ENCODE results near the gene NOS2.
"Not testable (repeated sequence)": the region's sequence is repeated elsewhere in the genome, so short reads cannot be mapped to it uniquely, and the experiment has no call there.

The NOS2 gene

DNA sequence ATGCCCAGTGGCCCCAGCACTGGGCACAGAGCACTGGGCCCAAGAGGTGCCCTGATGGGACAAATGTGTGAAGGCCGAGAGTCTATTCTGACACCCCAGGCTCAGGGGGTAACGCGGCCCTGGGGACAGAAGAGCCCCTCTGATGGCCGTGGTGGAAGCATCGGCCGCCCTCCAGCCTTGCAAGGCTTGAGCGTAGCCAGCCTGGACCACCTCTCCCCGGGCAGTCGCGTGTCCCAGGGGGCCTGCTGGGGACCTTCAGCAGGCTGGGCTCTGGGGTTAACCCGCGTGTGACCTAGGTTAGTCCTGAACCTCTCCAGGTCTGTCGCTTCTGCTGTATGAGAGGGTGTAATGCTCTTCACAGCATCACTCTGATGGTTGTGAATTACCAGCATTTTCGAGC, 40.8 kb downstream of the NOS2 start:
- TF ChIP-seq POLR2A (IDR thresholded peaks at IDR 0.05; ENCODE audit: low read depth, low read length): no peak
- no peak for TF ChIP-seq TAF1 (IDR thresholded peaks at IDR 0.05; ENCODE audit: borderline replicate concordance, low read depth, low read length)
- TF ChIP-seq POLR2AphosphoS5 (IDR thresholded peaks at IDR 0.05; ENCODE audit: low read depth, low read length): no peak
- no peak for FAIRE-seq
- no peak for DNase-seq (ENCODE audit: insufficient read length)

DNA sequence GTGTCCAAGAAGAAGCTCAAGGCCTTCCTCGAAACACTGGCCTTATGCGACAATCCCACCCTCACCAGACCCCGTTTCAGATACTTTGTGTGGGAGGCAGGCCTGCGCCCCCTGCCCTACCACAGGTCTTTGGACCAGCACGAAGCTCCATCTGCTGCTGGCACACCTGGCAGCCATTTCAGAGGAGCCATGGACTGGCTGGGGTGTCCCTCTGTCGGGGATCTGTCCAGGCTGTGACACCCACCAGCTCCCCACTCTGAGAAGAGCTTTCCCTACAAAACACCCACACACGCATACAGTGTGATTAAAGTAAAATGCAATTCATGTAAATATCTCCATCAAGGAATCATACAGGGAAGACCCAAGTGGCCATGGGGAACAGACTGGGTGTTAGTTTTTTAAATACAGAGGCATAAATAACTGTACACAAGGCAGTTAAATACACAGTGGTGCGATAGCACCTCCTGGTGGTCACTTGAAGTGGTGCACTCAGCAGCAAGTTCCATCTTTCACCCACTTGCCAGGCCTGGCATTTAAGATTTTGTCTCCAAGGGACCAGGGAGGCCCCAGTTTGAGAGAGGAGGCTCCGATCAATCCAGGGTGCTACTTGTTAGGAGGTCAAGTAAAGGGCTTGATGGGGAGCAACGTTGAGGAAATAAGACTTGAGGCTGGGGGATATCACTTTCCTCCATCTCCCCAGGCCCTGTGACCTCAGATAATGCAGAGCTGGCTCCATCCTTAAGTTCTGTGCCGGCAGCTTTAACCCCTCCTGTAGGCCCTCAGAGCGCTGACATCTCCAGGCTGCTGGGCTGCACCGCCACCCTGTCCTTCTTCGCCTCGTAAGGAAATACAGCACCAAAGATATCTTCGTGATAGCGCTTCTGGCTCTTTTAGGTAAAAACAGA, 43.6 kb downstream of the NOS2 start:
- FAIRE-seq (peak; percentile 78), DNase-seq (ENCODE audit: insufficient read length) (no peak)
- TF ChIP-seq POLR2AphosphoS5 (IDR thresholded peaks at IDR 0.05; ENCODE audit: low read depth, low read length) (no peak), POLR2A (IDR thresholded peaks at IDR 0.05; ENCODE audit: low read depth, low read length) (no peak), TAF1 (IDR thresholded peaks at IDR 0.05; ENCODE audit: borderline replicate concordance, low read depth, low read length) (no peak)

DNA sequence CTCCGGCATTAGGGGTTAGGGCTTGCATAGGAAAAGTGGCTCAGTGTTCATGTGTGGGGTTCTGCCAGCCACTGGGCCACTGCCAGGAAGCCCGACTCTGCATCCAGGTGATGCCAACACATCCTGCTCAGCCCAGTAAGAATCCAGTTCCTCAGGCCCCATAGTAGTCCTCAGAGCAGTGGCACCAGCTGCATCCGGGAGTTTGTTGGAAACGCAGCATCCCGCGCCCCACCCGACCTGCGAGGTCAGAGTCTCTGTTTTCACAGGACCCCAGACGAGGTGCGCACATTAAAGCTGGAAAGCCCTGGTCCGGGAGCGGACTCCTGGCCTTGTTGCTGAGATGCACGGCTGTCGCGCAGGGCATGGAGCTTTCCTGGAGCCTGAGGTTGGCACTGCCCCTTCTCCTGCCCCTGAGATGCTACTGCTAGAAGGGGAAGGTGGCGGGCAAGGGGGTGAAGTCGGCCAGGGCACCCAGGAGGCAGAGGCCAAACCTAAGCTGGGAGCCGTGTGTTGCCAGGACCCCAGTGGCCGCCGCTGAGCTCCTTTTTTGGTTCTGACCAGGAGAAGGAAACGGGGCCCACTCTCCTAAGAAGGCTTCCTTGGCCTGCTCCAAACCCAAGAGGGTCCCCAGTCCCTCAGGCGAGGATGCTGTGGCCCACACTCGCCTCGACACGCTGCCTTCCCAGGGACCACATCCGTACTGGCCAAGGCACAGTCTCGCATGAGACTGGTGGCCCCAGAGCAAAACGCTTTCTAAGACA, 44.4 kb downstream of the NOS2 start:
- FAIRE-seq: no peak
- no peak for DNase-seq (ENCODE audit: insufficient read length)

DNA sequence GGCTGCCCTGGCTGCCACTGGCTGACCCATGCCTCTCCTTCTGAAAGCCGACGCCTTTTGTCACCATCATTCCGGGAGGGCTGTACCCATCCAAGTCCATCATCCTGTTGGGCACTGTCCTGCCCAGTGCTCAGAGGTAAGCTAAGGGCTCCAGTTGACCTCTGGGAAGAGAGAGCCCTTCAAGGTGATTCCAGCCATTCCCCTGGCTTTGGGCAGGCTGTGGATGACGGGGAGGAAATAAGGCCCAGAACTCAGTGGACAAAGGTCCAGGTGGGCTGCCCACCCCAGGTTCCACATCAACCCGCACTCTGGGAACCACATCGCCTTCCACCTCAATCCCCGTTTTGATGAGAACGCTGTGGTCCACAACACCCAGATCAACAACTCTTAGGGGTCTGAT, 45.8 kb downstream of the NOS2 start:
- FAIRE-seq: no peak
- TF ChIP-seq TAF1 (IDR thresholded peaks at IDR 0.05; ENCODE audit: borderline replicate concordance, low read depth, low read length) (no peak), POLR2A (IDR thresholded peaks at IDR 0.05; ENCODE audit: low read depth, low read length) (no peak), POLR2AphosphoS5 (IDR thresholded peaks at IDR 0.05; ENCODE audit: low read depth, low read length) (no peak)
- no peak for DNase-seq (ENCODE audit: insufficient read length)

More for the DNA sequence above, 44.4 kb downstream of the NOS2 start:
- TF ChIP-seq TAF1 (IDR thresholded peaks at IDR 0.05; ENCODE audit: borderline replicate concordance, low read depth, low read length) (no peak), POLR2AphosphoS5 (IDR thresholded peaks at IDR 0.05; ENCODE audit: low read depth, low read length) (no peak), POLR2A (IDR thresholded peaks at IDR 0.05; ENCODE audit: low read depth, low read length) (no peak)

GRCh38 chr17:27753726-27754125, 46.6 kb downstream of the NOS2 start:
- not testable (repeated sequence) for FAIRE-seq; DNase-seq (ENCODE audit: insufficient read length)

- FAIRE-seq; DNase-seq (ENCODE audit: insufficient read length): not testable (repeated sequence)
These were observed 47.3 kb downstream of the NOS2 start for GRCh38 chr17:27752831-27753619.

GRCh38 chr17:27751622-27752490, 48.5 kb downstream of the NOS2 start:
- FAIRE-seq (no peak), DNase-seq (ENCODE audit: insufficient read length) (no peak)
- no peak for TF ChIP-seq TAF1 (IDR thresholded peaks at IDR 0.05; ENCODE audit: borderline replicate concordance, low read depth, low read length)
- TF ChIP-seq POLR2AphosphoS5 (IDR thresholded peaks at IDR 0.05; ENCODE audit: low read depth, low read length): no peak
- no peak for TF ChIP-seq POLR2A (IDR thresholded peaks at IDR 0.05; ENCODE audit: low read depth, low read length)

GRCh38 chr17:27751166-27751565, 49.2 kb downstream of the NOS2 start:
- DNase-seq (ENCODE audit: insufficient read length): no peak
- no peak for TF ChIP-seq POLR2AphosphoS5 (IDR thresholded peaks at IDR 0.05; ENCODE audit: low read depth, low read length)
- no peak for TF ChIP-seq TAF1 (IDR thresholded peaks at IDR 0.05; ENCODE audit: borderline replicate concordance, low read depth, low read length)
- no peak for TF ChIP-seq POLR2A (IDR thresholded peaks at IDR 0.05; ENCODE audit: low read depth, low read length)
- no peak for FAIRE-seq

- DNase-seq (ENCODE audit: insufficient read length); FAIRE-seq: not testable (repeated sequence)
These were observed 50.7 kb downstream of the NOS2 start for GRCh38 chr17:27749562-27750150.

GRCh38 chr17:27748360-27748825, 51.9 kb downstream of the NOS2 start:
- FAIRE-seq (no peak), DNase-seq (ENCODE audit: insufficient read length) (no peak)
- TF ChIP-seq POLR2AphosphoS5 (IDR thresholded peaks at IDR 0.05; ENCODE audit: low read depth, low read length) (no peak), POLR2A (IDR thresholded peaks at IDR 0.05; ENCODE audit: low read depth, low read length) (no peak), TAF1 (IDR thresholded peaks at IDR 0.05; ENCODE audit: borderline replicate concordance, low read depth, low read length) (no peak)

Data from GM12892 (cell line).